GM23338 (cell line): ENCODE measurements around the gene RBM17.

Experiments
- CREB1 ChIP-seq: fragments of 250-450 bp; sonication (Bioruptor Pico); IDR thresholded peaks from 2 replicates; pipeline ENCODE4 v1.5.0; 2020; ENCODE audit warnings: low read depth, mild to moderate bottlenecking, moderate library complexity
- CTCF ChIP-seq, 2 experiments: fragments of 200-600 bp in 1 of 2; sonication (generic) in 1 of 2; conservative IDR thresholded peaks; 2 replicates each; pipeline versions ENCODE4 v1.5.1 to v1.6.1; 2016 to 2017; ENCODE audit warnings: antibody characterized with exemption in 2 of 2, low read depth in 2 of 2, mild to moderate bottlenecking in 2 of 2, moderate library complexity in 1 of 2
- EZH2 ChIP-seq: fragments of 200-600 bp; sonication (generic); IDR thresholded peaks from one replicate; pipeline ENCODE4 v1.8.0; 2017; ENCODE audit warnings: antibody characterized with exemption, mild to moderate bottlenecking, low read depth; ENCODE audit not compliant: unreplicated experiment
- EZH2phosphoT487 ChIP-seq: fragments of 200-600 bp; sonication (generic); IDR thresholded peaks from one replicate; pipeline ENCODE4 v1.8.1; 2018; ENCODE audit warnings: antibody characterized with exemption; ENCODE audit not compliant: unreplicated experiment
- JUNB ChIP-seq: IDR thresholded peaks from one replicate; pipeline ENCODE4 v1.6.1; 2016; ENCODE audit warnings: antibody characterized with exemption; ENCODE audit not compliant: unreplicated experiment
- POLR2AphosphoS5 ChIP-seq: IDR thresholded peaks from 2 replicates; pipeline ENCODE4 v1.6.1; 2016; ENCODE audit warnings: antibody characterized with exemption, low read depth
- REST ChIP-seq: IDR thresholded peaks from one replicate; pipeline ENCODE4 v1.6.1; 2018; ENCODE audit warnings: antibody characterized with exemption; ENCODE audit not compliant: unreplicated experiment
- ZNF114 ChIP-seq: fragments of 250-450 bp; sonication (Bioruptor Pico); IDR thresholded peaks from 2 replicates; pipeline ENCODE4 v1.5.0; 2020; ENCODE audit warnings: mild to moderate bottlenecking, moderate library complexity
- ZNF331 ChIP-seq: fragments of 250-450 bp; sonication (Bioruptor Pico); IDR thresholded peaks from 2 replicates; pipeline ENCODE4 v1.5.0; 2020; ENCODE audit warnings: low read depth, mild to moderate bottlenecking, moderate library complexity

GRCh38 chr10:6067457-6067856, 21.4 kb upstream of the RBM17 start:
- TF ChIP-seq EZH2 (no peak), CTCF (conservative IDR thresholded peaks at IDR 0.05; ENCODE audit: low read depth in 2 of 2) (no peak), POLR2AphosphoS5 (no peak), CREB1 (no peak), REST (no peak), EZH2phosphoT487 (no peak), JUNB (no peak), ZNF331 (no peak), ZNF114 (CRISPR knock-in tag) (no peak)
